Naive B cell (primary cell): ENCODE measurements around the gene COL15A1. TPM values are rescaled to one million over a fixed set of nuclear protein-coding genes. Genes with fewer than 3 reads are reported as not detected.

Experiments used
- ATAC-seq, 2 donors: fragments of 150-1000 bp; cut with Tn5 transposase; 2 replicates each; pipeline ENCODE4 v1.10.0; 2021; ENCODE audit warnings: low read depth in 2 of 2, mild to moderate bottlenecking in 2 of 2, moderate library complexity in 2 of 2
- DNase-seq: peaks from one replicate; pipeline ENCODE4 v3.0.0; 2022
- H3K27ac Mint-ChIP-seq, 6 donors: one replicate each; pipeline ENCODE4 v1.8.0; 2020 to 2022; ENCODE audit warnings: mild to moderate bottlenecking in 6 of 6, mixed read lengths in 6 of 6, moderate library complexity in 5 of 6, inconsistent platforms in 2 of 6
- H3K27me3 Mint-ChIP-seq, 3 donors: one replicate each; pipeline ENCODE4 v1.8.0; 2021 to 2022; ENCODE audit warnings: mixed read lengths in 3 of 3, mild to moderate bottlenecking in 1 of 3
- H3K36me3 Mint-ChIP-seq, 2 donors: one replicate each; pipeline ENCODE4 v1.8.0; 2020 to 2022; ENCODE audit warnings: mixed read lengths in 2 of 2, inconsistent platforms in 1 of 2, mild to moderate bottlenecking in 1 of 2
- H3K4me1 Mint-ChIP-seq, 3 donors: one replicate each; pipeline ENCODE4 v1.8.0; 2020 to 2022; ENCODE audit warnings: mixed read lengths in 3 of 3, inconsistent platforms in 1 of 3, mild to moderate bottlenecking in 1 of 3, moderate library complexity in 1 of 3
- H3K4me3 Mint-ChIP-seq, 8 donors: one replicate each; pipeline ENCODE4 v1.8.0; 2020 to 2022; ENCODE audit warnings: mild to moderate bottlenecking in 8 of 8, mixed read lengths in 8 of 8, moderate library complexity in 8 of 8, inconsistent platforms in 2 of 8
- H3K9me3 Mint-ChIP-seq, 7 donors: one replicate each; pipeline ENCODE4 v1.8.0; 2020 to 2022; ENCODE audit warnings: mixed read lengths in 7 of 7, mild to moderate bottlenecking in 5 of 7, inconsistent platforms in 2 of 7, moderate library complexity in 1 of 7
- polyA plus RNA-seq, 6 donors: library from polyadenylated mRNA; unstranded; fragments of 300-500 nt; fragmentation: Illumina TruSeq; gene quantifications; one replicate each; pipeline ENCODE4 v1.2.3, GENCODE V29; 2021; ENCODE audit warnings: low read depth in 6 of 6

Gene COL15A1
- polyA plus RNA-seq, 6 donors from 2014 or later: not detected

DNA sequence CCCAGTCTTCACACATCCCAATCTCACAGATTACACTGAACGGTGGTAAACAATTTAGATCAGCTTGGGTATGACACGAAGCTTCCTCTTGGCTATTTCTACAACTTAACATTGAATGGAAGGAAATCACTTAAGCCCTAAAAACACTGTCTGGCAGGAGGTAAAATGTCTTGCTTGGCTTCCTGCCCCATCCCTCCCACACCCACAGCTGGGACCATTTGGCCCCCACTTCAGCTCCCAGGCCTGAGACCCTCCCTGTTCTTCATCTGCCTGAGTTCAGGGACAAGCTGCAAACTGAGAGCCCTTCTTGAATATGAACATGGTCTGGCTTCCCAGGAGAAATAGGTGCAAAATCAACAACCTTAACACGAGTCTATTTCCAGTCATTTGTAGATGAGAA is 3.4 kb upstream of the COL15A1 start:
- Mint-ChIP-seq H3K36me3 (no peaks in the 10 kb centered on the region), H3K27me3 (peaks cover 49 to 80% (median 72%) of the 10 kb centered on the region in 3 donors), H3K9me3 (no peaks in the 10 kb centered on the region), H3K4me1 (peaks cover 6 to 18% (median 14%) of the 10 kb centered on the region in 3 donors), H3K27ac (no peak overlapping the region), H3K4me3 (no peak overlapping the region)
- ATAC-seq (no peak), DNase-seq (no peak)

GRCh38 chr9:98941946-98942523 is 1.7 kb upstream of the COL15A1 start:
- ATAC-seq (no peak), DNase-seq (no peak)
- Mint-ChIP-seq H3K9me3 (no peaks in the 10 kb centered on the region), H3K27ac (no peak overlapping the region), H3K4me3 (no peak overlapping the region), H3K36me3 (no peaks in the 10 kb centered on the region), H3K4me1 (peaks cover 6 to 18% (median 14%) of the 10 kb centered on the region in 3 donors), H3K27me3 (peaks cover 54 to 86% (median 79%) of the 10 kb centered on the region in 3 donors)

DNA sequence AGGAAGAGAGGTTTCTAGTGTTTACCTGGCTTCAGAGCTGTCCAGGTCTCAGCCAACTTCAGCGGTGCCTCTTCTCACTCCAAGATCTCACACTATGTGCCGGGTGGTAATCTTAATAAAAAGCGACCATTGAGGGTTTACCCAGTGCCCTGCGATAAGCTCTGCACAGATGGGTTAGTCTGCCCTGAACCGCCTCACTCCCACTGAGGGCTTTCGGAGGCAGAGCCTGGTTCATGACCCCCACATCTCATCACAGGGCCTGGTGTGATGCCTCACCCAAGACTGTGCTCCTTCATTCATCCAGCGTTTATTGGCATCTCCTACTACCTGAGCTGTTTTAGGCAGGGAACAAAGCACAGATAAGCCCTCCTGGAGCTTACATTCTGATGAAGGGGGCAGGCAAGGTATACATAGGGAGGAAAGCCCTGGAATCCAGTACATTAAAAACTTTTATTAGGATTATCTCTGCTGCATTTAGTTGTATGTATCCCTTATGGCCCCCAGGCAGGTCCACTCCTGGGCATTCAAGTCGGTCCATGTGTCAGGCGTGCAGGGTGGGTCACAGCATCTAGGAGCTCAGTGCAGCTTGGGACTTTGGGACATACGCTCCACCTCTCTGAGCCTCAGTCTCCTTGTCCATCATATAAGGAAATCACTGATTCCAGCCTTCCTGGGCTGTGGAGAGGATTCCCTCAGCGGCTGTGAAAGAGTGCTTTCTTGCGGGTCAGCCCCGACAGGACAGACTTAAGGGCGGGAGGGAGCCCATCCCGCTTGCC is 613 bp upstream of the COL15A1 start:
- Mint-ChIP-seq H3K4me3 (peak overlapping the region in 4 of 8 donors; percentile 34 to 65 (median 60)), H3K27ac (no peak overlapping the region), H3K36me3 (no peaks in the 10 kb centered on the region), H3K4me1 (peaks cover 6 to 18% (median 14%) of the 10 kb centered on the region in 3 donors), H3K27me3 (peaks cover 58 to 88% (median 80%) of the 10 kb centered on the region in 3 donors), H3K9me3 (no peaks in the 10 kb centered on the region)
- ATAC-seq (no peak), DNase-seq (no peak)

DNA sequence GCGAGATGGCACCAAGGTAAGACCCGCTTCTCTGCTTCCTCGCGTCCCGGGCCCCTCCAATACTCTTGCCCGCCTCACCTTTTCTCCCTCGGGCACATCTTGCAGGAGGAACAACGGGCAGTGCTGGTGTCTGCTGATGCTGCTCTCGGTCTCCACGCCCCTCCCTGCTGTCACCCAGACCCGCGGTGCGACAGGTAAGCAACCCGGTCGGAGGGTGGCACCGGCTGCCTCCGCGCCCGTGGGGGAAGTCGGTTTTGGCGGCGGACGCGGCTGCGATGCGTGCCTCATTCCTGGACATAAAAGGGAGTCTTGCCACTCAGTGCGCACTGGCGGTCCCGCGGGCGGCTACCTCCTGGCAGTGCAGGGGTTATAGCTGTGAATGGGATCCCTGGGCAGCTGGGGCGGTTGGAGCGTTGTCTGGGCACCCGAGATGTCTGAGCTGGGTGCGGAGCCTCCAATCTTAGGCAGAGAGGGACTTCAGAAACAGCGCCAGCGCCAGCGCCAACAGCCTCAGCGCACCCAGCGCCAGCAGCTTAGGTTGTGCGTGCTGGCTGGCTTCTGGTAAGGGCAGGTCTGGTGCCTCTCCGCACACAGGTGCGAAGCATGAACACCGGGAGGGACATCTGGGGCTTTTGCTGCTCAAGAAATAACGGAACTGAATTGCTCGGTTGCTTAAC is 488 bp downstream of the COL15A1 start:
- DNase-seq (no peak), ATAC-seq (peak; percentile 67)
- H3K4me3 Mint-ChIP-seq: peak overlapping the region in 7 of 8 donors; percentile 15 to 79 (median 35)
- H3K9me3 Mint-ChIP-seq: no peaks in the 10 kb centered on the region
- peaks cover 64 to 78% (median 72%) of the 10 kb centered on the region in 3 donors for H3K27me3 Mint-ChIP-seq
- no peaks in the 10 kb centered on the region for H3K36me3 Mint-ChIP-seq
- peaks cover 6 to 18% (median 14%) of the 10 kb centered on the region in 3 donors for H3K4me1 Mint-ChIP-seq
- peak overlapping the region in 2 of 6 donors; percentile 27 to 34 for H3K27ac Mint-ChIP-seq

GRCh38 chr9:98944734-98945074 is 997 bp downstream of the COL15A1 start:
- no peak for DNase-seq
- Mint-ChIP-seq H3K36me3 (no peaks in the 10 kb centered on the region), H3K27me3 (peaks cover 66 to 73% (median 72%) of the 10 kb centered on the region in 3 donors), H3K27ac (peak overlapping the region in 1 of 6 donors; percentile 27), H3K9me3 (no peaks in the 10 kb centered on the region), H3K4me3 (peak overlapping the region in 5 of 8 donors; percentile 1 to 79 (median 49)), H3K4me1 (peaks cover 6 to 18% (median 14%) of the 10 kb centered on the region in 3 donors)
- no peak for ATAC-seq

GRCh38 chr9:98949565-98949964 is 5.9 kb downstream of the COL15A1 start:
- no peak overlapping the region for H3K4me3 Mint-ChIP-seq
- ATAC-seq (no peak), DNase-seq (no peak)
- peaks cover under 1 to 5% (median 2%) of the 10 kb centered on the region in 3 donors for H3K4me1 Mint-ChIP-seq
- H3K9me3 Mint-ChIP-seq: peaks cover 0 to 5% (median 0%) of the 10 kb centered on the region in 7 donors
- H3K36me3 Mint-ChIP-seq: no peaks in the 10 kb centered on the region
- no peak overlapping the region for H3K27ac Mint-ChIP-seq
- peaks cover 47 to 71% (median 68%) of the 10 kb centered on the region in 3 donors for H3K27me3 Mint-ChIP-seq

DNA sequence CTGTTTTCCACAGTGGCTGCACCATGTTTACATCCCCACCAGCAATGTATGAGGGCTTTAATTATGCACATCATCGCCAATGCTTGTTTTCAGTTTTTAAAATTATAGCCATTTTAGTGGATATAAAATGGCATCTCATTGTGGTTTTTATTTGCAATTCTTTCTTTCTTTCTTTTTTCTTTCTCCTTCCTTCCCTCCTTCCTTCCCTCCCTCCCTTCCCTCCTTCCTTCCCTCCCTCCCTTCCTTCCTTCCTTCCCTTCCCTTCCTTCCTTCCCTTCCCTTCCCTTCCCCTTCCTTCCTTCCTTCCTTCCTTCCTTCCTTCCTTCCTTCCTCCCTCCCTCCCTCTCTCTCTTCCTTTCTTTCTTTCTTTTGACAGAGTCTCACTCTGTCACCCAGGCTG is 6.6 kb downstream of the COL15A1 start:
- DNase-seq (no peak), ATAC-seq (no peak)
- Mint-ChIP-seq H3K4me3 (no peak overlapping the region), H3K27me3 (peaks cover 41 to 66% (median 65%) of the 10 kb centered on the region in 3 donors), H3K4me1 (no peaks in the 10 kb centered on the region), H3K36me3 (no peaks in the 10 kb centered on the region), H3K27ac (no peak overlapping the region), H3K9me3 (peaks cover 0 to 5% (median 0%) of the 10 kb centered on the region in 7 donors)

DNA sequence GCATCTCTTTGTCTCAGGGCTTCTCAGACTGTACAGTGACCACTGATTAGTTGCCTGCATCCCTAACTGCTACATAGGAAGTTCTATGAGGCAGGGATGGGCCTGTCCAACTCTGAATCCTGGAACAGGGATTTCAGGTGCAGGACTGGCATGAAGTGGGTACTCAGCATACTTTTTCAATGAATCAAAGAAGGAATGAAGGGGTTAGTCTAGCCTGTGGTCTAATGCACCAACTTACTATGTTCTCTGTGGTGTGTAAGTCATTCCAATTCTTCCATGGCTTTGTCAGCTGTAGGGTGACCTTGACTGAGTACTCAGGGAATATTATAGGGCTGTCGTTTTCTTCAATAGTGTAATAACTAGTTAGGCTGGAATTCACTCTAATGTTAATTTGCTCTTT is 8.3 kb downstream of the COL15A1 start:
- ATAC-seq (no peak), DNase-seq (no peak)
- H3K36me3 Mint-ChIP-seq: peaks cover 0 to 3% of the 10 kb centered on the region in 2 donors
- no peaks in the 10 kb centered on the region for H3K4me1 Mint-ChIP-seq
- H3K9me3 Mint-ChIP-seq: peaks cover 0 to 8% (median 4%) of the 10 kb centered on the region in 7 donors
- H3K27me3 Mint-ChIP-seq: peaks cover 31 to 59% (median 50%) of the 10 kb centered on the region in 3 donors
- no peak overlapping the region for H3K27ac Mint-ChIP-seq
- no peak overlapping the region for H3K4me3 Mint-ChIP-seq

DNA sequence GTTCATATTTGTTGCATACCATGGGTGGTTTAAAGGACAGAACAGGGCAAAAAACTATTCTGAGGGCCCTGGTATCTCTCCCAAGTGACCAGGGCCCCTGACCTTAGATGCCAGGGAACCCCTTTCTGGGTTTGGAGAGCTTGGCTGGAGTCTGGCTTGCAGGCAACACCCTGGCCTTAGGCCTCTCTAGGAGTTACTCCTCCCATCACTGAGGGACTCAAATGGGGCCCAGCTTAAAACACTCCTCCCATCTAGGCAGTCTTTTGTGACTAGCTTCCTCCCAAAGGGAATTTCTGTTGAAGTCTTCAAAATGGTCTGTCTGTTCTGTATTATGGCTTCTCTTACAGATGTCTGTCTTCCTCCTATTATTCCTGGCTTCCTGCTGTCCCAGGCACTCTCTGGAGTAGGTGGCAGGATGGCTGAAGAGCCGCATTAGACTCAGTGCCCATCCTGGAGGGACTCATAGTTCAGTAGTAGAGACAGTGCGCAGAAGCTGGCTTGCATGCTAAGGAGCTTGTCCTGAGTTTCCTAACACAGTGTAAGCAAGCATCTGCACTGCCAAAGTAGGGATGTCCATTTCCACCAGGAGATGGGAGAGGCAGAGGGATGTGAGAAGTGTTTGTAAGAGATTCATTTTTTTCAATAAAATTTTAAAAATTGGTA is 10.0 kb downstream of the COL15A1 start:
- no peak for DNase-seq
- ATAC-seq: no peak
- Mint-ChIP-seq H3K9me3 (peaks cover 4 to 14% (median 10%) of the 10 kb centered on the region in 7 donors), H3K4me3 (no peak overlapping the region), H3K36me3 (peaks cover 3 to 12% of the 10 kb centered on the region in 2 donors), H3K27me3 (peaks cover 27 to 53% (median 38%) of the 10 kb centered on the region in 3 donors), H3K27ac (peak overlapping the region in 1 of 6 donors; percentile 53), H3K4me1 (no peaks in the 10 kb centered on the region)

DNA sequence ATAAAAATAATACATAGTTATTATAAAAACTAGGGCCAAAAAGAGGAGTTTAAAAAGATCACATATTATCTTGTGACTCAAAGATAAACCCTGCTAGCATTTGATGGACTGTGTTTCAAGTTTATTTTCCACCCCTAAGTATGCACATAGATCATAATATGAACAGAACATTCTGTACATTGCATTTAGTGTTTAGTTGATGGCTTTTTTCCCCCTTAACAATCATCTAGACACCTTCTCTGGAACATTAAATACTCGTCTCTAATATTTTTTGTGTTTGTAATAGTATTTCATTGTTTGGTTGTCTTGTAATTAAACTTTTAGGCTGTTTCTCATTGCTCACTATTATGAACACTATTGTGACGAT is 10.5 kb downstream of the COL15A1 start:
- peaks cover 4 to 14% (median 10%) of the 10 kb centered on the region in 7 donors for H3K9me3 Mint-ChIP-seq

DNA sequence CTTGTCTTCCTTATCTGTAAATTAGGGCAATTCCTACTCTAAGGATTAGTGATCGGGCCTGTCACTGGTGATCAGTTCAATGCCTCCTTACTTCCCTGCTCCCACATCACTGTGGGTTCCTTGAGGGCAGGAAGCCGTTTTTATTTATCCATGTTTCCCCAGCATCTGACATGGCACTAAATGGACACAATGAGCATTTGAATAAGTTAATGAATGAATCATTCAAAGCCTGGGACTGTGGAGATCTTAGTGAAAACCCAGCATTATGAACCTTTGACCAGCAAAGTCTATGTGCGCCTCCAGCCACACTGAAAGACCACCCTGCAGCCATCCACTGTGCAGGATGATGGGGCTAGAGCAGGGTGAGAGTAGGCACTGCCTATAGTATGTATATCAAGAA is 11.6 kb downstream of the COL15A1 start:
- no peak for ATAC-seq
- H3K36me3 Mint-ChIP-seq: peaks cover 5 to 12% of the 10 kb centered on the region in 2 donors
- H3K4me3 Mint-ChIP-seq: no peak overlapping the region
- no peaks in the 10 kb centered on the region for H3K4me1 Mint-ChIP-seq
- peak overlapping the region in 1 of 6 donors; percentile 74 for H3K27ac Mint-ChIP-seq
- peaks cover 4 to 14% (median 10%) of the 10 kb centered on the region in 7 donors for H3K9me3 Mint-ChIP-seq
- H3K27me3 Mint-ChIP-seq: peaks cover 36 to 46% (median 44%) of the 10 kb centered on the region in 3 donors
- DNase-seq: no peak

More for the DNA sequence above, 10.5 kb downstream of the COL15A1 start:
- Mint-ChIP-seq H3K4me3 (no peak overlapping the region), H3K36me3 (peaks cover 5 to 12% of the 10 kb centered on the region in 2 donors), H3K27me3 (peaks cover 27 to 48% (median 39%) of the 10 kb centered on the region in 3 donors), H3K4me1 (no peaks in the 10 kb centered on the region), H3K27ac (no peak overlapping the region)
- DNase-seq (no peak), ATAC-seq (no peak)

DNA sequence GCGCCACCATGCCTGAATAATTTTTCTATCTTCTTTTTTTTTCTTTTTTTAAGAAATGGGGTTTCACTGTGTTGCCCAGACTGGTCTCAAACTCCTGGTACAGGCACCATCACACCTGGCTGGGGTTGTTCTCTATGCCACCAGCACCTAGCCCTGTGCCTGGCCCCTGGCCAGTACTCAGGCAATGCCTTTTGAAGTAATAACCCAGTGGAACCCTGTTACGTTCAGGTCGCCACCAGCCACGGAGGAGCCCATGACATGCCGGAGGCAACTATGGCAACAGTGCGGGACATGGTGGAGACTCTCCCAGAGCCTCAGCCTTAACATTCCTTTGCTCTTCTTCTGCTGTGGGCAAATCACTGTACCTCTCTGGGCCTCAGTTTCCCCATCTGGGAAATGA is 14.1 kb downstream of the COL15A1 start:
- H3K27ac Mint-ChIP-seq: no peak overlapping the region
- ATAC-seq: no peak
- peaks cover 5 to 12% of the 10 kb centered on the region in 2 donors for H3K36me3 Mint-ChIP-seq
- DNase-seq: no peak
- no peak overlapping the region for H3K4me3 Mint-ChIP-seq
- peaks cover 30 to 48% (median 40%) of the 10 kb centered on the region in 3 donors for H3K27me3 Mint-ChIP-seq
- peaks cover 4 to 14% (median 10%) of the 10 kb centered on the region in 7 donors for H3K9me3 Mint-ChIP-seq
- no peaks in the 10 kb centered on the region for H3K4me1 Mint-ChIP-seq
